Thyroid gland (tissue), 4 donors: Measurements from ENCODE around the gene AGBL3. TPM values are rescaled to one million over a fixed set of nuclear protein-coding genes. Genes with fewer than 3 reads are reported as not detected.

Experiments
- DNase-seq, 2 donors: peaks; one replicate each; pipeline ENCODE4 v3.0.0-alpha.2; 2019
- H3K27ac ChIP-seq, 3 donors: fragments of 200-600 bp; sonication (generic); 1 replicate in 2 of 3; 2 replicates in 1 of 3; pipeline ENCODE4 v1.5.1; 2016 to 2019; ENCODE audit warnings: mild to moderate bottlenecking in 1 of 3, moderate library complexity in 1 of 3
- H3K27me3 ChIP-seq: fragments of 200-600 bp; sonication (generic); one replicate; pipeline ENCODE4 v1.5.1; 2019
- H3K36me3 ChIP-seq, 2 donors: fragments of 200-600 bp; sonication (generic); one replicate each; pipeline ENCODE4 v1.5.1; 2016 to 2019
- H3K4me1 ChIP-seq, 2 donors: fragments of 200-600 bp; sonication (generic); one replicate each; pipeline ENCODE4 v1.5.1; 2017 to 2019
- H3K4me3 ChIP-seq, 3 donors: fragments of 200-600 bp; sonication (generic); replicated peaks in 1 of 3; 1 replicate in 2 of 3; 2 replicates in 1 of 3; pipeline ENCODE4 v1.5.1; 2016; ENCODE audit warnings: mild to moderate bottlenecking in 1 of 3
- H3K9me3 ChIP-seq: fragments of 200-600 bp; sonication (generic); one replicate; pipeline ENCODE4 v1.5.1; 2017
- CTCF ChIP-seq, 6 experiments: fragments of 200-600 bp in 3 of 6; fragments of 450-650 bp in 3 of 6; sonication (generic) in 3 of 6; IDR thresholded peaks; one replicate each; pipeline ENCODE4 v1.5.1; 2016 to 2019; ENCODE audit warnings: antibody characterized with exemption in 6 of 6, mild to moderate bottlenecking in 2 of 6, inconsistent platforms in 1 of 6, moderate library complexity in 1 of 6
- POLR2A ChIP-seq, 2 donors: fragments of 450-650 bp; IDR thresholded peaks; one replicate each; pipeline ENCODE4 v1.6.1; 2017; ENCODE audit warnings: antibody characterized with exemption in 2 of 2, mild to moderate bottlenecking in 2 of 2, moderate library complexity in 1 of 2
- WGBS, 2 donors: methylation state at CpG; one replicate each; pipeline ENCODE4 v1.1.5; 2017; 5-methylcytosine and 5-hydroxymethylcytosine counted together
- intact Hi-C: fragments of 100-400 bp; cut with DNase I; formaldehyde crosslinking; loops from one replicate; pipeline ENCODE4 v1.15.1; 2023
- total RNA-seq, 4 donors: library from RNA; depleted of rRNA; stranded (reverse); fragments of >200 nt; gene quantifications; one replicate each; pipeline ENCODE4 v1.2.3, GENCODE V29; 2016

Gene AGBL3
- total RNA-seq, 4 donors from 2014 or later = 3.6 to 5.0 (median 4.1) TPM

GRCh38 chr7:134985894-134986362 is 380 bp upstream of the AGBL3 start:
- Histone ChIP-seq H3K27ac (peak overlapping the region; percentile 45 to 89 (median 86)), H3K4me3 (peak overlapping the region; percentile 12 to 66 (median 58)), H3K36me3 (no peaks in the 10 kb centered on the region), H3K27me3 (no peaks in the 10 kb centered on the region), H3K9me3 (no peaks in the 10 kb centered on the region), H3K4me1 (peaks cover 0 to 3% of the 10 kb centered on the region in 2 donors)
- TF ChIP-seq CTCF (IDR thresholded peaks at IDR 0.05) = no peak
- intact Hi-C loops = loop anchor here (5.0 kb wide), 1 partner anchor 186 kb away; the partner anchor contains the start of gene CYREN
- WGBS, 2 donors = 50 to 52% methylated on average over 8 of the region's 8 CpGs
- no peak for DNase-seq

GRCh38 chr7:134988161-134988560 is 1.9 kb downstream of the AGBL3 start:
- no peak for TF ChIP-seq CTCF (IDR thresholded peaks at IDR 0.05)
- no peak for TF ChIP-seq POLR2A (IDR thresholded peaks at IDR 0.05)
- no peak for DNase-seq
- no peaks in the 10 kb centered on the region for H3K36me3 ChIP-seq
- no peaks in the 10 kb centered on the region for H3K27me3 ChIP-seq
- H3K27ac ChIP-seq = no peak overlapping the region
- H3K4me3 ChIP-seq = no peak overlapping the region
- intact Hi-C loops = loop anchor here (5.0 kb wide), 1 partner anchor 184 kb away; the partner anchor contains the start of gene CYREN
- 89 to 91% methylated on average over 5 of the region's 5 CpGs for WGBS, 2 donors
- peaks cover 11 to 12% of the 10 kb centered on the region in 2 donors for H3K4me1 ChIP-seq
- H3K9me3 ChIP-seq = no peaks in the 10 kb centered on the region

- no peak for DNase-seq
- Histone ChIP-seq H3K36me3 (peaks cover 7 to 12% of the 10 kb centered on the region in 2 donors), H3K4me1 (peaks cover 11 to 12% of the 10 kb centered on the region in 2 donors), H3K9me3 (no peaks in the 10 kb centered on the region), H3K27me3 (no peaks in the 10 kb centered on the region), H3K27ac (peak overlapping the region in 1 of 3 donors; percentile 31), H3K4me3 (no peak overlapping the region)
- intact Hi-C loops = no loop called here
- WGBS, 2 donors = 63% methylated on average over 2 of the region's 2 CpGs
- TF ChIP-seq CTCF (IDR thresholded peaks at IDR 0.05) = no peak
- TF ChIP-seq POLR2A (IDR thresholded peaks at IDR 0.05) = no peak
These were observed 5.4 kb downstream of the AGBL3 start for GRCh38 chr7:134991469-134992339.

- H3K9me3 ChIP-seq = no peaks in the 10 kb centered on the region
- peaks cover 7 to 12% of the 10 kb centered on the region in 2 donors for H3K36me3 ChIP-seq
- peak overlapping the region in 1 of 3 donors; percentile 31 for H3K27ac ChIP-seq
- intact Hi-C loops = no loop called here
- H3K4me1 ChIP-seq = peaks cover 8 to 12% of the 10 kb centered on the region in 2 donors
- no peaks in the 10 kb centered on the region for H3K27me3 ChIP-seq
- TF ChIP-seq POLR2A (IDR thresholded peaks at IDR 0.05) = no peak
- TF ChIP-seq CTCF (IDR thresholded peaks at IDR 0.05) = no peak
- 75 to 77% methylated on average over 6 of the region's 6 CpGs for WGBS, 2 donors
- no peak overlapping the region for H3K4me3 ChIP-seq
- no peak for DNase-seq
These were observed 6.4 kb downstream of the AGBL3 start for GRCh38 chr7:134992626-134993179.
